ENCODE measurements around the gene SPDYE3. TPM values are rescaled to one million over a fixed set of nuclear protein-coding genes. Genes with fewer than 3 reads are reported as not detected.
A peak's percentile ranks its signal among the peaks of the same experiment; 100 is the strongest.

SPDYE3 gene
- total and polyA plus RNA-seq, 2 experiments from 2014 or later: 3.8 TPM; not detected in 1

GRCh38 chr7:100371561-100372171 is 64.2 kb downstream of the SPDYE3 start:
- no peak overlapping the region for H3K4me2 ChIP-seq (ENCODE audit: unreplicated experiment)
- no peak overlapping the region for H3K4me3 ChIP-seq
- H3K36me3 ChIP-seq (ENCODE audit: low read depth): no peaks in the 10 kb centered on the region
- no peak overlapping the region for H3K9ac ChIP-seq
- no peaks in the 10 kb centered on the region for H3K27me3 ChIP-seq (replicated peaks; ENCODE audit: insufficient read depth)
- TF ChIP-seq EZH2phosphoT487 (IDR thresholded peaks at IDR 0.05; ENCODE audit: insufficient read depth, low read depth) (no peak), EZH2 (IDR thresholded peaks at IDR 0.05; ENCODE audit: insufficient read depth, poor library complexity, severe bottlenecking) (no peak)
- H3K9me2 ChIP-seq (ENCODE audit: insufficient read depth): no peaks in the 10 kb centered on the region
- DNase-seq: peak; percentile 19
- no peak overlapping the region for H3K27ac ChIP-seq
- WGBS, 2 experiments (ENCODE audit: low coverage in 1 of 2, low lambda C conversion rate in 2 of 2, missing lambda C conversion rate in 2 of 2): 83% methylated on average over 4 to 7 of the region's 7 CpGs
- no peaks in the 10 kb centered on the region for H3F3A ChIP-seq (ENCODE audit: insufficient read depth)
- H3K79me2 ChIP-seq (ENCODE audit: insufficient read depth): no peaks in the 10 kb centered on the region
- H3K9me3 ChIP-seq (ENCODE audit: low read depth): no peaks in the 10 kb centered on the region
- peak overlapping the region; percentile 82 for H2AFZ ChIP-seq
- H4K20me1 ChIP-seq (ENCODE audit: insufficient read depth): no peaks in the 10 kb centered on the region
- peaks cover 3% of the 10 kb centered on the region for H3K4me1 ChIP-seq (ENCODE audit: insufficient read depth)
- in situ Hi-C loops (cut with MboI): no loop called here

Small RNAs within 50 kb of the gene (small RNA-seq; reads per million reads assigned to genes)
- not detected for gene RF00019 (ENCODE audit: low read depth, low replicate concordance)

Other genes with a start within 250 kb of the SPDYE3 start
- gene ZNF3, start 226.0 kb upstream of the SPDYE3 start, total RNA-seq (2014; rRNA removed; shearing (Covaris generic)): 13.8 and 24.9 TPM in 2 replicates
- 13.3 and 15.0 TPM in 2 replicates for gene ZNF3, start 226.0 kb upstream of the SPDYE3 start, polyA plus RNA-seq (2016; fragmentation: Nextera tagmentation; extraction: Ambion mirVana)
- gene COPS6, start 218.7 kb upstream of the SPDYE3 start, total RNA-seq (2014; rRNA removed; shearing (Covaris generic)): 59.1 and 79.1 TPM in 2 replicates
- gene COPS6, start 218.7 kb upstream of the SPDYE3 start, polyA plus RNA-seq (2016; fragmentation: Nextera tagmentation; extraction: Ambion mirVana): 214 and 223 TPM in 2 replicates
- gene MCM7, start 206.3 kb upstream of the SPDYE3 start, total RNA-seq (2014; rRNA removed; shearing (Covaris generic)): 61.3 and 93.1 TPM in 2 replicates
- 49.6 and 53.7 TPM in 2 replicates for gene MCM7, start 206.3 kb upstream of the SPDYE3 start, polyA plus RNA-seq (2016; fragmentation: Nextera tagmentation; extraction: Ambion mirVana)
- 13.7 and 16.2 TPM in 2 replicates for gene AP4M1, start 206.1 kb upstream of the SPDYE3 start, total RNA-seq (2014; rRNA removed; shearing (Covaris generic))
- 18.7 and 19.4 TPM in 2 replicates for gene AP4M1, start 206.1 kb upstream of the SPDYE3 start, polyA plus RNA-seq (2016; fragmentation: Nextera tagmentation; extraction: Ambion mirVana)
- gene TAF6, start 188.3 kb upstream of the SPDYE3 start, total RNA-seq (2014; rRNA removed; shearing (Covaris generic)): 40.5 and 69.8 TPM in 2 replicates
- 53.0 and 55.2 TPM in 2 replicates for gene TAF6, start 188.3 kb upstream of the SPDYE3 start, polyA plus RNA-seq (2016; fragmentation: Nextera tagmentation; extraction: Ambion mirVana)
- gene CNPY4, start 188.1 kb upstream of the SPDYE3 start, total RNA-seq (2014; rRNA removed; shearing (Covaris generic)): 26.2 and 37.8 TPM in 2 replicates
- 26.9 and 29.9 TPM in 2 replicates for gene CNPY4, start 188.1 kb upstream of the SPDYE3 start, polyA plus RNA-seq (2016; fragmentation: Nextera tagmentation; extraction: Ambion mirVana)
- gene MBLAC1, start 180.7 kb upstream of the SPDYE3 start, total RNA-seq (2014; rRNA removed; shearing (Covaris generic)): 0.43 and 1.9 TPM in 2 replicates
- gene MBLAC1, start 180.7 kb upstream of the SPDYE3 start, polyA plus RNA-seq (2016; fragmentation: Nextera tagmentation; extraction: Ambion mirVana): 1.3 TPM in 2 replicates
- gene LAMTOR4, start 158.8 kb upstream of the SPDYE3 start, total RNA-seq (2014; rRNA removed; shearing (Covaris generic)): 49.4 and 54.0 TPM in 2 replicates
- 92.2 and 96.7 TPM in 2 replicates for gene LAMTOR4, start 158.8 kb upstream of the SPDYE3 start, polyA plus RNA-seq (2016; fragmentation: Nextera tagmentation; extraction: Ambion mirVana)
- 7.0 and 11.8 TPM in 2 replicates for gene TRAPPC14, start 149.0 kb upstream of the SPDYE3 start, total RNA-seq (2014; rRNA removed; shearing (Covaris generic))
- 5.1 and 5.8 TPM in 2 replicates for gene TRAPPC14, start 149.0 kb upstream of the SPDYE3 start, polyA plus RNA-seq (2016; fragmentation: Nextera tagmentation; extraction: Ambion mirVana)
- gene GAL3ST4, start 139.1 kb upstream of the SPDYE3 start, total RNA-seq (2014; rRNA removed; shearing (Covaris generic)): 0.51 and 1.6 TPM in 2 replicates
- 1.5 TPM in 2 replicates for gene GAL3ST4, start 139.1 kb upstream of the SPDYE3 start, polyA plus RNA-seq (2016; fragmentation: Nextera tagmentation; extraction: Ambion mirVana)
- gene GPC2, start 130.3 kb upstream of the SPDYE3 start, total RNA-seq (2014; rRNA removed; shearing (Covaris generic)): 0.22 and 1.0 TPM in 2 replicates
- 0.16 TPM in 1 of 2 replicates, not detected in the other for gene GPC2, start 130.3 kb upstream of the SPDYE3 start, polyA plus RNA-seq (2016; fragmentation: Nextera tagmentation; extraction: Ambion mirVana)
- gene STAG3, start 129.8 kb upstream of the SPDYE3 start, total RNA-seq (2014; rRNA removed; shearing (Covaris generic)): 0.97 TPM in 1 of 2 replicates, not detected in the other
- 0.65 and 1.1 TPM in 2 replicates for gene STAG3, start 129.8 kb upstream of the SPDYE3 start, polyA plus RNA-seq (2016; fragmentation: Nextera tagmentation; extraction: Ambion mirVana)
- gene PVRIG, start 87.8 kb upstream of the SPDYE3 start, total RNA-seq (2014; rRNA removed; shearing (Covaris generic)): not detected in 2 replicates
- gene PVRIG, start 87.8 kb upstream of the SPDYE3 start, polyA plus RNA-seq (2016; fragmentation: Nextera tagmentation; extraction: Ambion mirVana): 0.34 TPM in 1 of 2 replicates, not detected in the other
- gene PILRB, start 50.4 kb downstream of the SPDYE3 start, total RNA-seq (2014; rRNA removed; shearing (Covaris generic)): 10.8 and 21.8 TPM in 2 replicates
- gene PILRB, start 50.4 kb downstream of the SPDYE3 start, polyA plus RNA-seq (2016; fragmentation: Nextera tagmentation; extraction: Ambion mirVana): 7.6 and 10.7 TPM in 2 replicates
- not detected in 2 replicates for gene PILRA, start 65.8 kb downstream of the SPDYE3 start, total RNA-seq (2014; rRNA removed; shearing (Covaris generic))
- 1.7 TPM in 2 replicates for gene PILRA, start 65.8 kb downstream of the SPDYE3 start, polyA plus RNA-seq (2016; fragmentation: Nextera tagmentation; extraction: Ambion mirVana)
- gene ZCWPW1, start 121.0 kb downstream of the SPDYE3 start, total RNA-seq (2014; rRNA removed; shearing (Covaris generic)): 0.89 and 1.9 TPM in 2 replicates
- 3.6 and 4.2 TPM in 2 replicates for gene ZCWPW1, start 121.0 kb downstream of the SPDYE3 start, polyA plus RNA-seq (2016; fragmentation: Nextera tagmentation; extraction: Ambion mirVana)
- 24.2 and 27.2 TPM in 2 replicates for gene MEPCE, start 122.1 kb downstream of the SPDYE3 start, total RNA-seq (2014; rRNA removed; shearing (Covaris generic))
- gene MEPCE, start 122.1 kb downstream of the SPDYE3 start, polyA plus RNA-seq (2016; fragmentation: Nextera tagmentation; extraction: Ambion mirVana): 7.7 and 8.0 TPM in 2 replicates
- 11.9 and 15.8 TPM in 2 replicates for gene PPP1R35, start 128.8 kb downstream of the SPDYE3 start, total RNA-seq (2014; rRNA removed; shearing (Covaris generic))
- 15.7 and 20.0 TPM in 2 replicates for gene PPP1R35, start 128.8 kb downstream of the SPDYE3 start, polyA plus RNA-seq (2016; fragmentation: Nextera tagmentation; extraction: Ambion mirVana)
- not detected in 2 replicates for gene SPACDR, start 156.6 kb downstream of the SPDYE3 start, total RNA-seq (2014; rRNA removed; shearing (Covaris generic))
- gene SPACDR, start 156.6 kb downstream of the SPDYE3 start, polyA plus RNA-seq (2016; fragmentation: Nextera tagmentation; extraction: Ambion mirVana): 0.50 TPM in 1 of 2 replicates, not detected in the other
- 18.6 and 30.7 TPM in 2 replicates for gene TSC22D4, start 171.5 kb downstream of the SPDYE3 start, total RNA-seq (2014; rRNA removed; shearing (Covaris generic))
- gene TSC22D4, start 171.5 kb downstream of the SPDYE3 start, polyA plus RNA-seq (2016; fragmentation: Nextera tagmentation; extraction: Ambion mirVana): 19.1 and 20.7 TPM in 2 replicates
- gene NYAP1, start 176.2 kb downstream of the SPDYE3 start, total RNA-seq (2014; rRNA removed; shearing (Covaris generic)): not detected in 2 replicates
- not detected in 2 replicates for gene NYAP1, start 176.2 kb downstream of the SPDYE3 start, polyA plus RNA-seq (2016; fragmentation: Nextera tagmentation; extraction: Ambion mirVana)
- gene AGFG2, start 231.5 kb downstream of the SPDYE3 start, total RNA-seq (2014; rRNA removed; shearing (Covaris generic)): 4.8 and 4.9 TPM in 2 replicates
- 6.5 and 7.3 TPM in 2 replicates for gene AGFG2, start 231.5 kb downstream of the SPDYE3 start, polyA plus RNA-seq (2016; fragmentation: Nextera tagmentation; extraction: Ambion mirVana)

All from GM23248 (cell line).